Myocyte (in vitro differentiated cells): ENCODE data around the gene FTCD. TPM values are rescaled to one million over a fixed set of nuclear protein-coding genes. Genes with fewer than 3 reads are reported as not detected.
"Not testable (repeated sequence)": the region's sequence is repeated elsewhere in the genome, so short reads cannot be mapped to it uniquely, and the experiment has no call there.

Experiments used
- DNase-seq: peaks from one replicate; pipeline ENCODE4 v3.0.0-alpha.2; 2012; ENCODE audit warnings: low read depth
- total RNA-seq: library from RNA; depleted of rRNA; stranded (reverse); fragments of >200 nt; gene quantifications from 2 replicates; pipeline ENCODE4 v1.2.3, GENCODE V29; 2014

Gene FTCD
- total RNA-seq, 1 donor from 2014 or later = 0.37 TPM

DNA sequence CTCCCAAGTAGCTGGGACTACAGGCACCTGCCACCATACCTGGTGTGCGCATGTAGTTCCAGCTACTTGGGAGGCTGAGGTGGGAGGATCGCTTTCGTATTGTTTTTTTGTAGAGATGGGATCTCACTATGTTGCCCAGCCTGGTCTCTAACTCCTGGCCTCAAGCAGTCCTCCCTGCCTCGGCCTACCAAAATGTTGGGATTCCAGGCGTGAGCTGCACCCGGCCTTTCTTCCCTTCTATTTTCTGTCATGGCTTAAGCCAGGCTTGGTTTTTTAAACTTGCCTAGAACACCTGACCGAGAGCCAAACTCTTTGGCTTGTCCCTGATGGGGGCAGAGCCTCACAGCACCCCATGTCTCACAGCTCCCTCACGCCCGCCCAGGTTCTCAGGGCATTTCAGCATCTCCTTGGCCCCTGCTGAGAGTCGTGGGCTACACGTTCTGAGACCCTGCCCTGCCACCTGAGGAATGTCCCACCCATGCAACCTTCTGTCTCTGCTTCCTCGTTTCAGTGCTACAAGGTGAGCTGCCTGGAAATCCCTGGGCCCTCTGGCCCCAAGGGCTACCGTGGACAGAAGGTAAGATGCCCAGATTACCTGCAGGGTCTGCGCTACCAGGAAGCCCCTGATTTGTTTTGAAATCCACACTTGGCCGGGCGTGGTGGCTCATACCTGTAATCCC is 41.7 kb downstream of the FTCD start:
- no peak for DNase-seq

DNA sequence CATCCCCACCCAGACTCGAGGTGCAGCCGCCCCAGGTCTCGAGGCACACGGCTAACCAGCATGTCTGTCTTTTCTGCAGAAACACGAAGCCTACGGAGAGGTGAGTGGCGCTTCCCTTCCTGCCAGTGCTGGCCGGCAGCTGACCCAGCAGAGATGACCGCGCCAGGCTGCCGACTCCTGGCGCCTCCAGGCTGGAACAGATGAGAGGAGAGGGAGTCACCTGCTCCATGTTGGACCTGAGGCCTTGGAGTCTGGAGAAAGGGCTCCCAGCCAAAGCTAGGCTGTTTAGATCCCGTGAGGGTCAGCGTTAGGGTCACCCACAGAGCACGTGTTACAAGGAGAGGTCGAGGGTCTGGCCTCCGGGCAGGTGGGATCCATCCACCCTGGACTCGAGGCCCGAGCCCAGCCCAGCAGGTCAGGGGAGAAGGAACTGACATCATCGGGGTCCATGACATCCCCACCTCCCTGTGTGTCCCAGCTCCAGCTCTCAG is 42.6 kb downstream of the FTCD start:
- DNase-seq = no peak

DNA sequence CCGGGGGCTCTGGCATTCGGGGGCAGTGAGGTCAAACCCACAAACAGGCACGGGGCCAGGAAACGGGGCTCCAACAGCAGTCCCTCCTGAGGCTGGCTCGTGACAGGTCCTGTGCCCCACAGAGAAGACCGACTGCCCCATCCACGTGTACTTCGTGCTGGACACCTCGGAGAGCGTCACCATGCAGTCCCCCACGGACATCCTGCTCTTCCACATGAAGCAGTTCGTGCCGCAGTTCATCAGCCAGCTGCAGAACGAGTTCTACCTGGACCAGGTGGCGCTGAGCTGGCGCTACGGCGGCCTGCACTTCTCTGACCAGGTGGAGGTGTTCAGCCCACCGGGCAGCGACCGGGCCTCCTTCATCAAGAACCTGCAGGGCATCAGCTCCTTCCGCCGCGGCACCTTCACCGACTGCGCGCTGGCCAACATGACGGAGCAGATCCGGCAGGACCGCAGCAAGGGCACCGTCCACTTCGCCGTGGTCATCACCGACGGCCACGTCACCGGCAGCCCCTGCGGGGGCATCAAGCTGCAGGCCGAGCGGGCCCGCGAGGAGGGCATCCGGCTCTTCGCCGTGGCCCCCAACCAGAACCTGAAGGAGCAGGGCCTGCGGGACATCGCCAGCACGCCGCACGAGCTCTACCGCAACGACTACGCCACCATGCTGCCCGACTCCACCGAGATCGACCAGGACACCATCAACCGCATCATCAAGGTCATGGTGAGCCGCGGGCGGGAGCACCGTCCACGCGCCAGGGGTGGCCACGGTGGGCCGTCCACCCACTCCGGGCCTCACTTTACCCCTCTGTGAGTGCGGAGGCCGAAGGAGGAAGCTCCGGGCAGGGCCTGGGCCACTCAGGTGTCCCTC is 43.3 kb downstream of the FTCD start:
- DNase-seq = no peak

DNA sequence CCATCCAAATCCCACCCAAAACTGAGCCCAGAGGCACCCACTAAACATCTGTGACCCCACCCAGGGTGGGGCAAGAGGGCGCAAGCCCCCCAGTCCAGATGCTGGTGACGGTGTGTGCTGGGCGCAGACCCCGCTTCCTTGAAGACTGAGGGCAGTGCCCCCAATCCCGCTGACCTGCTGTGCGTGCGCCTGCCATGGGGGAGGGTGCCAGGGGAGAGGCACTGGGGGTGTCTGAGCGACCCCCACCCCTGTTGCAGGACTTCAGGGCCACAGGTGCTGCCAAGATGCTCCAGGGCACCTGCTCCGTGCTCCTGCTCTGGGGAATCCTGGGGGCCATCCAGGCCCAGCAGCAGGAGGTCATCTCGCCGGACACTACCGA is 44.2 kb downstream of the FTCD start:
- DNase-seq = no peak

DNA sequence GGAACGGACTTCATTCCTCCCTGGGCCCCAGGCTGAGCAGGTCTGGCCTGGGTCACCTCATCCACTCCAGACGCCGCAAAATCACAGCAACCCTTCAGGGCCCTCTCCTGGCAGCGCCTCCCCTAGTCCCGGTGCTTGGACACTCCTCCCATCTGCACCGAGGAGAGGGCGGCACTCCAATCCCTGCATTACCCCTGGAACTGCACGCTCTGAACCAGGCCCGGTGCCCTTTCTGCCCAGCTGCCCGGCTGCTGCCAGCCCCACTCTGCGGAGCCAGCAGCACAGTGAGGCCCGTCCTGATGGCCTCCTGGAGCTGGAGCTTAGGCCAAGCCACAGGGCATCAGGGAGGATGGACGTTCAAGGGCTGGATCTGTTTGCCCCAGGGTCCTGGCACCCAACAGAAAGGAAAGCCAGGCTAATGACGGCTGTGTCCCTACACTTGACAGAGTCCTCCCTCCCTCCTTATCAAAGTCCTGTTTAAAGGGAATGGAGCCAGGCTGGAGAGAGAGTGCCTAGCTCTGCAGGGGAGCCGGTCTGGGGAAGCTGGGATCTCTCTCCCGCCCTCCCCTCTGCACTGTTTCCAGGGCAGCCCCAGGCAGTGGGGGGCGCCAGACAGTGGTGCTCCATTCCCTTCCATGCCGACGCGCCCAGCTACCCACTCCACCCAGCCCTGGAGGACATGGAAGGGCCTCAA is 44.7 kb downstream of the FTCD start:
- DNase-seq = no peak

DNA sequence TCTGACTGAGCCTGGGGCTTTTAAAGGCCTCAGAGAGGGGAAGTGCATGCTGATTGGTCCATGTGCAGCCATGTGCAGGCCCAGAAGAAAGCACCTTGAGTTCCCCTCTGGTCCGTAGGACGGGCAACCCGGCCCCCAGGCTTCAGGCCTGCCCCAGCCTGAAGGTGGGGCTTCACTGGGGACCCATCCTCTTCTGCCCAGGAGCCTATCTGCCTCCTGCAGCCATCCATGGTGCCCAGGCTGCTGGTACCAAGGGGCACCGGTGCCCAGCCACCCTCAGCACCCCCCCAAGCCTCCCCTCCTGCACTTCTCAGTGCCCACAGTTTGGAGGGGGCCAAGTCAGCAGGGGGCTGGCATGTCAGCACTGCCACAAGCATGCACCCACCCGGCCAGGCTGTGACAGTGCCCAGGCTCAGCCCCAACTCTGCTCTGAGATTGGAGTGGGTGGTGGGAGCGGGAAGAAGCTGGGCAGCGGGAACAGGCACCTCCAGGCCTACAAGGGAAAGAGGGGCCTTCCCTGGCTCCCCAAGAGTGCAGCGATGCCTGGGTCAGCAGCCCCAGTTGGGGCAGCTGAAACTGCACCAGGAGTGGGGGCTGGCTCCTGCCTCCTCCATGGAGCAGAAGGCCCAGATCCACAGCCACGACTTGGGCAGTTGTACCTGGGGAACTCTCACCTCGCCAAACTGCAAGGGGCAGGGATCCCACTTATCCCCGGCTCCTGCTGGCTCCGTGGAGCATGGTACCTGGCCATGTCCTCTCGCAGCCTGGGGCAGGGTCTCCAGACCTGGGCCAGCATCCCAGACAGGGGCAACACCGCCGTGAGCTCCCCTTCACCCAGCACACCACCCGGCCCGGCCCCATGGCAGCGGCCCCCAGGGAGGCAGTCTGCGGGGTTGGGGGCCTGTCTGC is 45.8 kb downstream of the FTCD start:
- DNase-seq = no peak

DNA sequence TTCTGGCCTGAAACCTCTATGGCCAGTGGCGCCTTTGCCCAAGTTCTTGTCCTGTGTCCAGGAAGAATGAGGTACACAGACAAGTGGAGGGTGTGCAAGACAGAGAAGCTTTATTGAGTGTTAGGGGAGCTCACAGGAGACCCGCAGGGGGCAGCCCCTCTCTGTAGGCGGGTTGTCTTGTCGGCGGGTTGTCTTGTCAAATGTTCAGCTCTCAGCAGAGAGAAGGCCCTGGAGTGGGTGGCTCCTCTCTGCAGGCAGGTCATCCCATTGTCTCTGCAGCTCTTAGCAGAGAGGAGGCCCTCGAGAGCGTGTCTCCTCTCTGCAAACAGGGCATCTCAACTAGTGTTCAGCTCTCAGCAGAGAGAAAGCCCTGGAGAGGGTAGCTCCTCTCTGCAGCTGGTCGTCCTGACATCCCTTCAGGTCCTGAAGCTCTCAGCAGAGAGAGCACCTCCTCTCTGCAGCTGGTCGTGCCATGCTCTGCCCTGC is 46.5 kb downstream of the FTCD start:
- DNase-seq = no peak

DNA sequence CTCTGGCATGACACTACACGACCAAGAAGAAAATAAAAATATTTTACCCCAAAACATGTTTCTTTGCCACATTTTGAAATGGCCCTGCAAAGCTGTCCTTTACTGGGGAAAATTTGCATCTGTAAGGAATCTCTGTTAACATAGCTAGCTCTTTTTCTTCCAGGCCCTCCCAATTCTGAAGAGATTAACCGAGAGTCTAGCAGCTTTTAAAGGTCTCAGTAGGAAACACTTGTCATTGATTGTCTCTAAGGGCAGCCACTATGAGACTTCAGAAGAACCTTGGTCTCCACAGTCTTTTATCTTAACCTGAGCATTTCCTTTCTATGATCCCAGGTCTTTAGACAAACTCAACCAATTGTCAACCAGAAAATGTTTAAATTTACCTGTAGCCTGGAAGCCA is 48.0 kb downstream of the FTCD start:
- DNase-seq = not testable (repeated sequence)

DNA sequence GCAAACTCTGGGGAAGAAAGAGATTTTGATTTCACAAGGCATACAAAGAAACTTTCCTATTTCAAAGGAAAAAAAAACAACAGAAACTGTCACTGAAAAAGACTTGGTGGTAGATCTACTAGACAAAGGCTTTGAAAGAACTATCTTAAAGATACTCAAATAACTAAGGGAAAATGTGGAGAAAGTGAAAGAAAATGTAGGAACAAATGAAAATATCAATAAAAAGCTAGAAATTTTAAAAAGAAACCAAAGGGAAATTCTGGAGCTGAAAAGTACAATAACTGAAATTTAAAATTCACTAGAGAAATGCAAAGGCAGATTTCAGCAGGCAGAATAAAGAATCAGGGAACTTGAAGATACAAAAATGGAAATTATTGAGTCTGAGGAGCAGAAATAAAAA is 51.3 kb downstream of the FTCD start:
- no peak for DNase-seq

DNA sequence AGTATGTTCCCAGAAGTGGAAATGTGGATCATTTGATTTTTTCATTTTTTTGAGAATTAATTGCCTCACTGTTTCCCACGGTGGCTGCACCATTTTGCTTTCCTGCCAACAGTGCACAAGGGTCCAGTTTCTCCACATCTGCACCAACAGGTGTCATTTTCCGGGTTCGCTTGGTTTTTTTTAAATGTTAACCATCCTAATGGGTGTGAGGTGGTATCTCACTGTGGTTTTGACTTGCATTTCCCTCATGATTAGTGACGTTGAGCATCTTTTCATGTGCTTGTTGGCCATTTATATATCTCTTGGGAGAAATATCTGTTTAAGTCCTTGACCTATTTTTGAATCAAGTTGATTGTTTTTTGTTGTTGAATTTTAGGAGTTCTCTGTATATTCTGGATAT is 54.5 kb downstream of the FTCD start:
- DNase-seq = no peak

DNA sequence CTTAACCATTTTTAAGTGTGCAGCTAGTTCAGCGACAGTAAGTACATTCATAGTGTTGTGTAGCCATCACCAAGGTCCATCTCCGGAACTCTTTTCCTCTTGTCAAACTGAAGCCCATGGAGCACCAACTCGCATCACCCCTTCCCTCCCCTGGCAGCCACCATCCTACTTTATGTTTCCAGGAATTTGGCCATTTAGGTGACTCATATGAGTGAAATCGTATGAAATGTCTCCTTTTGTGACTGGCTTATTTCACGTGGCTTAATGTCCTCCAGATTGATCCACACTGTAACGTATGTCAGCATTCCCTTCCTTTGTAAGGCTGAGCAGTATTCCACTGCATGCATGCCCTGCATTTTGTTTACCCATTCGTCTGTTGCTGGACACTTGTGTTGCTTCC is 55.0 kb downstream of the FTCD start:
- DNase-seq = no peak

DNA sequence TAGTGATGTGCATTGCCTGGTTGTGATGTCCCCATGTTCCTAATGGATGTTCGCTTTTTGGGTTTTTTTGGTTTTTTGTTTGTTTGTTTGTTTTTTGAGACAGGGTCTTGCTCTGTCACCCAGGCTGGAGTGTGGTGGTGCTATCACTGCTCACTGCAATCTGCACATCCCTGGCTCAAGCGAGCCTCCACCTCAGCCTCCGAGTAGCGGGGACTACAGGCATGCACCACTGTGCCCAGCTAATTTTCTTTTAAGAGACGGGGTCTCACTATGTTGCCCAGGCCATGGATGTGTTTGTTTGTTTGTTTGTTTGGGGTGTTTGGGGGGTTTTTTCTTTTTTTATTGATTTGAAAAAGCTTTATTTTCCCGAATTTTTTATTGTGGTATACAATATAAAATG is 55.4 kb downstream of the FTCD start:
- DNase-seq = no peak

DNA sequence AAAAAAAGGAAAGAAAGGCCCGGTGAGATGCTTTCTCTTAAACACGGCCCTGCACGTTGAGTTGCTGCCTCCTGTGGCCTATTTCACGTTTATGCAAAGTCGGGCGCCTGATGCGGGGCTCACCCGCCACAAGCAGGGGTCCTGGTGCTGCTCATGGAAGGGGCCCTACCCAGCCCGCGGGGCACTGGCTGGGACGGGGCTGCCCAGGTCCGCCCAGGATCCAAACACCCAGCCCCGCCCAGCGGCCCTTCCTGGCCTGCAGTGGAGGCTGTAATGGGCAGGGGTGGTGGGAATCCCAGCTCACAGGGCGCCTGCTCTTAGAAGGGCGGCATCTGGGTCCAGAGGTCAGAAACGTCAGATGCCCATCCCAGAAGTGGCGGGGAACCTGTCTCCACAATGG is 55.9 kb downstream of the FTCD start:
- DNase-seq = no peak

DNA sequence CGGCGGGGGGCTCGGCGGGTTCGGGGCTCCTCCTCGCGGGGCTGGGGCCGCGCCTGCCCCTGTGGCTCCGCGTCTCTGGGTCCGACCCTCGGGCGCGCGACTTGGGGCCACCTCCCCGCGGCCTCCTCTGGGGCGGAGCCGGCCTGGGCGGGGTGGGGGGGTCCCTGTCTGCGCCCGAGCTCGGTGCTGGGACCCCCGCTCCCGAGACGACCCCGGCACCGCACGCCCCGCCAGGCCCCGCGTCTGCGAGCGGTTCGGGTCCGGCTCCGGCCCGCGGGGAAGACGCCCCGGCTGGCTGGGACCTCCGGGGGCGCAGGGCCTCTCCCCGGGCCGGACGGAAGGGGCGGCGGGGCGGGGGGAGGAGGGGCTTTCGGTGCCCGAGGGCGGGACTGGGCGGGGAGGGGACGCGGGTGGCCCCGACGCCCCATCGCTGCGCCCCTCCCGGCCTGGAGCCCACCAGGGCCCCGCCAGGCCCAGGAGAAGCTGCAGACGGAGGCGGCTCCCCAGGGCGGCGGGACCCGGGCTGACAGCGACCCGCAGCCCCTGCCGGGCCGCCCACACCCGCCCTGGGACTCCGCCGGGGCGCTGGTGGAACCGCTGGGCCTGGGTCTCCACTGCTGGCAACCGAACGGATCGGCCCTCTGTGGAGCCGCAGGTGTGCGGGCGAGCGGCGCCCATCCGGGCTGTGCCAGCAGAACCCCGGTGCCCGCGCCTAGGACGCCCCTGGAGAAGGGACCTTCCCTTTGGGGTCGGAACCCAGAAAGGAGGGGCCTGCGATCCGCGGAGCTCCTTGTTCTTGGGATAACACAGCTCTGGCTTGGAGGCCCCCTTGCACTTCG is 56.9 kb downstream of the FTCD start:
- no peak for DNase-seq

DNA sequence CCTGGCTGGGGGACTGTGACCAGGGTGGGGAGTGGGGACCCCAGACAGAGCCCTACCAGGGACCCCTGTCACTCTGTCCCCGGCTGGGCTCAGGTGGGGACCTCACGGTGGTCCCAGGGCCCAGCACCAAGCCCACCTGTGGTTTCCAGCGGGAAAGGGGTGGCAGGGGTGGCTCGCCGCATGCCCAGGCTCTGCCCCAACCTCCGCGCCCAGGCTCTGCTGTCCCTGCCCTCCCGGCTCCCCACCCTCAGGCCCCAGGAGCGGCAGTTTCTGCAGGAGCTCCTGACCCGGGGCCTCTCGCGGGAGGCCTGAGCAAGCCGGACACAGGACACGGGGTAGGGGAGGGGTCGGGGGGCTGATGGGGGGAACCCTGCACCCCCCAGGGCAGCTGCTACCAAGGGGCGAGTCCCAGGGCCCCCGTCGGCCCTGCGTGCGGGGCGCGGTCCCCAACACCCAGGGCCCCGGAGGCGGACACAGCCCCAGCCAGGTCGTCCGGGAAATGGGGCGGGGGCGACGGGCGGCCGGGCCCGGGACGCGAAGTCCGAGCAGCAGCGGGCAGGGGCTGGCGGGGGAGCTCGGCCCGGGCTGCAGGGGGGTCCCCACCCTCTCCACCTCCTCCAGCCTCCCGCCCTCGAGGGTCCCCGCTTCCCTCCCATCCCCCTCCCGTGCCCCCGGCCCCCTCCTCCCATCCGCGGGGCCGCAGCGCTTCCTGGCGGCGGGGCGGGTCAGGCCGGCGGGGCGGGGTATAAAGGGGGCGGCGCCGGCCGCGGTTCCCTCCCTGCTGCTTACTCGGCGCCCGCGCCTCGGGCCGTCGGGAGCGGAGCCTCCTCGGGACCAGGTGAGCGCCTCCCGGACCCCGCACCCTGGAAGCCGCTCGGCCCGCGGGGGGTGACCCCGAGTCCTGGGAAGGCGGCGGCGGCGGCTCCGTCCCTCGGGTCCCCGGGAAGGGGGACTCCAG is 57.8 kb downstream of the FTCD start, which contains the start of gene COL6A2:
COL6A2 (plus strand) TSS at position 777 of the 958 bp plus-strand sequence.
- peak; percentile 68 for DNase-seq

DNA sequence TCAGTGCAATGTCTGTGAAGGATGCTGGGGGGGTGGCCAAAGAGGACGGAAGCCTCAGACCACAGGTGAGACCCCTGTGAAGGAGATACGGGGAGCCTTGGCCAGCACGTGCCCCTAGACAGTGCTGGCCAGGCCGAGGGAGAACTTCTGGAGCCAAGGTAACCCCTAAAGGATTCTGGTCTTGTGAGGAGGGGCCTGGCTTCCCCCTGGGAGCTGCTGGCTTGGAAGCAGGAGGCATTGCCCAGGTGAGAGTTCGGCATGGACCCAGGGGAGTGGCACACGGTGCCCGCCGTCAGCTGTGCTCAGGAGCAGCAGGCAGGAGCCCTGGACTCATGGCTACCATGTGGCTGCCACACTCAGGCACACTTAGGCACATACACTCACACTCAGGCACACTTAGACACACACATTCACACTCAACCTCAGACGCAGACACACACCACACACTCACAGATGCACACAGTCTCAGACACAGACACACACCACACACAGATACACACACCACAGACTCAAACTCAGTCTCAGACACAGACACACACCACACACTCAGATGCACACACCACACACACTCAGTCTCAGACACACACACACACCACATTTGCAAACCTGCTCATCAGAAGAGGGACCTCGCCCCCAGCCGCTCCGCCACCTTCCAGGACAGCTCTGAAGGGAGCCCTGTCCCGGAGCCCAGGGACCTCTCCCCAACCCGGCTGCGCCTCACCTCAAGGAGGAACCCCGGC is 58.6 kb downstream of the FTCD start:
- DNase-seq = no peak

DNA sequence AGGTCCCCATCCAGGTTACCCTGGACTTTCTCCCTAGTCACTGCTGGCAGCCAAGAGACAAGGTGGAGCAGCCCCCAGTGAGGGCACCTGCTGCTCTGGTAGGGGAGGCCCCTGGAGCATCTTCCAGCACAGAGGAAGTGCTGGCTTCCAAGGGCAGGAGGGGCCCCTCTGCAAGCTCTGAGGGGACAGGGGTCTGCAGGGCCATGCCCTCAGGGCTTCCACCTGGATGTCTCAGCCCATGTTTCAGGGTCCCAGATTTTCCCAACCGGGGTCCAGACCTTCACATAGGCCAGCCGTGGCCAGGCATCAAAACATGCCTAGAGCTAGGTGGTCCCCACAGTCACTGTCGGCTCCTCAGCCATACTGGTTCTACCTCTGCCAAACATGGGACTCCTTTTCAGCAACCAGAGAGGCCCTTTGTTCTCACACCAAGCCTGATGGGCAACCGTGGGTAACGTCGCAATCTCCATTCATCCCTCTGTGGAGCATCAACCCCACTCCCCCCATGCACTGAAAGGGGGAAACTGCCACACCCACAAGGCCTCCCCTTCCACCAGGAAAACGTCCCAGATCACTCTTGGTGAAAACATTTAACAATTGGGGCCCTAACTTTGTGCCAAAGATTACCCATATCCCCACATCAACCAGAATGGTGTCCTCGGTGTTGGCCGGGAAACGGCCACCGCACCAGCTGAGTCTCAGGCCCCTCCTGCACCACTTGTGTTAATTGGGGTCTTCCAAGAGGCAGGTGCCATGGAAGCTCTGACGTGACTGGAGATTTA is 59.4 kb downstream of the FTCD start:
- DNase-seq = no peak
